Suprapubic skin (tissue), 3 donors: ENCODE results near the gene RNF7.

Source experiments
- POLR2AphosphoS5 ChIP-seq, 3 donors: sonication (generic); formaldehyde crosslinking; IDR thresholded peaks; one replicate each; pipeline ENCODE4 v1.6.1; 2017; ENCODE audit warnings: antibody characterized with exemption in 3 of 3
- TF ChIP-seq, protein P1 (sequence below), 2 donors: fragments of 200-600 bp in 1 of 2; fragments of 450-650 bp in 1 of 2; sonication (generic) in 1 of 2; IDR thresholded peaks; one replicate each; pipeline ENCODE4 v1.5.1; 2016 to 2019; ENCODE audit warnings: antibody characterized with exemption in 2 of 2, mild to moderate bottlenecking in 1 of 2, moderate library complexity in 1 of 2

DNA sequence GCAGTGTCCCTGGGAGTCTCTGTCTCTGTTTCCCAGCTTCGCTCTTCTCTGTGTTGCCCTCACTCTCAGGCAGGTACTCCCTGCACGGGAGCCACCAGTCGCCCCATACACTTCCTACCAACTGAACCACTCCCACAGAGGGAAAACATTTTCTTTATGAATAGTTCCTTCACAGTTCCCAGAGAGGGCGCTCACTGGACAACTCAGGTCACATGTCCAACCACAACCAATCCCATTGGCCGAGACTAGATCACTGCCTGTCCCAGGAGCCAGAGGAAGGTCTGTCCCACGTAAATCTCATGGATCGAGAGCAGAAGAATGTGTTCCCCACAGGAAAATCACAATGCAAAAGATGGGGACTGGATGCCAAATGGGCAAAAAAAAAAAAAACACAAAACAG lies 51.2 kb downstream of the RNF7 start:
- no peak for TF ChIP-seq POLR2AphosphoS5 (IDR thresholded peaks at IDR 0.05)
- TF ChIP-seq, protein P1, sequence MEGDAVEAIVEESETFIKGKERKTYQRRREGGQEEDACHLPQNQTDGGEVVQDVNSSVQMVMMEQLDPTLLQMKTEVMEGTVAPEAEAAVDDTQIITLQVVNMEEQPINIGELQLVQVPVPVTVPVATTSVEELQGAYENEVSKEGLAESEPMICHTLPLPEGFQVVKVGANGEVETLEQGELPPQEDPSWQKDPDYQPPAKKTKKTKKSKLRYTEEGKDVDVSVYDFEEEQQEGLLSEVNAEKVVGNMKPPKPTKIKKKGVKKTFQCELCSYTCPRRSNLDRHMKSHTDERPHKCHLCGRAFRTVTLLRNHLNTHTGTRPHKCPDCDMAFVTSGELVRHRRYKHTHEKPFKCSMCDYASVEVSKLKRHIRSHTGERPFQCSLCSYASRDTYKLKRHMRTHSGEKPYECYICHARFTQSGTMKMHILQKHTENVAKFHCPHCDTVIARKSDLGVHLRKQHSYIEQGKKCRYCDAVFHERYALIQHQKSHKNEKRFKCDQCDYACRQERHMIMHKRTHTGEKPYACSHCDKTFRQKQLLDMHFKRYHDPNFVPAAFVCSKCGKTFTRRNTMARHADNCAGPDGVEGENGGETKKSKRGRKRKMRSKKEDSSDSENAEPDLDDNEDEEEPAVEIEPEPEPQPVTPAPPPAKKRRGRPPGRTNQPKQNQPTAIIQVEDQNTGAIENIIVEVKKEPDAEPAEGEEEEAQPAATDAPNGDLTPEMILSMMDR (IDR thresholded peaks at IDR 0.05): no peak
